WTC11 (cell line): Measurements from ENCODE around the gene HMGXB3.

Experiments used
- ESRRA ChIP-seq: sonication (generic); formaldehyde crosslinking; IDR thresholded peaks from 2 replicates; pipeline ENCODE4 v1.8.1; 2022; ENCODE audit warnings: mild to moderate bottlenecking, missing genetic modification reagents, borderline replicate concordance
- KAT7 ChIP-seq: sonication (generic); formaldehyde crosslinking; IDR thresholded peaks from 2 replicates; pipeline ENCODE4 v1.8.1; 2023; ENCODE audit warnings: missing genetic modification reagents, mild to moderate bottlenecking, borderline replicate concordance
- SMAD3 ChIP-seq: sonication (generic); formaldehyde crosslinking; IDR thresholded peaks from 2 replicates; pipeline ENCODE4 v1.8.0; 2022; ENCODE audit warnings: missing genetic modification reagents, mild to moderate bottlenecking, borderline replicate concordance
- TF ChIP-seq, protein P1 (sequence below): sonication (generic); formaldehyde crosslinking; IDR thresholded peaks from 2 replicates; pipeline ENCODE4 v1.8.1; 2022; ENCODE audit warnings: mild to moderate bottlenecking, missing genetic modification reagents, moderate library complexity, borderline replicate concordance
- TF ChIP-seq, protein P2 (sequence below): fragments of 200-600 bp; IDR thresholded peaks from 2 replicates; pipeline ENCODE4 v1.8.0; 2022; ENCODE audit warnings: antibody characterized with exemption
- TF ChIP-seq, protein P3 (sequence below): sonication (generic); formaldehyde crosslinking; IDR thresholded peaks from 2 replicates; pipeline ENCODE4 v1.8.1; 2022; ENCODE audit warnings: mild to moderate bottlenecking, moderate library complexity, missing genetic modification reagents
- TF ChIP-seq, protein P4 (sequence below): sonication (generic); formaldehyde crosslinking; conservative IDR thresholded peaks from 2 replicates; pipeline ENCODE4 v1.8.1; 2023; ENCODE audit warnings: mild to moderate bottlenecking, low read depth, missing genetic modification reagents, moderate library complexity

DNA sequence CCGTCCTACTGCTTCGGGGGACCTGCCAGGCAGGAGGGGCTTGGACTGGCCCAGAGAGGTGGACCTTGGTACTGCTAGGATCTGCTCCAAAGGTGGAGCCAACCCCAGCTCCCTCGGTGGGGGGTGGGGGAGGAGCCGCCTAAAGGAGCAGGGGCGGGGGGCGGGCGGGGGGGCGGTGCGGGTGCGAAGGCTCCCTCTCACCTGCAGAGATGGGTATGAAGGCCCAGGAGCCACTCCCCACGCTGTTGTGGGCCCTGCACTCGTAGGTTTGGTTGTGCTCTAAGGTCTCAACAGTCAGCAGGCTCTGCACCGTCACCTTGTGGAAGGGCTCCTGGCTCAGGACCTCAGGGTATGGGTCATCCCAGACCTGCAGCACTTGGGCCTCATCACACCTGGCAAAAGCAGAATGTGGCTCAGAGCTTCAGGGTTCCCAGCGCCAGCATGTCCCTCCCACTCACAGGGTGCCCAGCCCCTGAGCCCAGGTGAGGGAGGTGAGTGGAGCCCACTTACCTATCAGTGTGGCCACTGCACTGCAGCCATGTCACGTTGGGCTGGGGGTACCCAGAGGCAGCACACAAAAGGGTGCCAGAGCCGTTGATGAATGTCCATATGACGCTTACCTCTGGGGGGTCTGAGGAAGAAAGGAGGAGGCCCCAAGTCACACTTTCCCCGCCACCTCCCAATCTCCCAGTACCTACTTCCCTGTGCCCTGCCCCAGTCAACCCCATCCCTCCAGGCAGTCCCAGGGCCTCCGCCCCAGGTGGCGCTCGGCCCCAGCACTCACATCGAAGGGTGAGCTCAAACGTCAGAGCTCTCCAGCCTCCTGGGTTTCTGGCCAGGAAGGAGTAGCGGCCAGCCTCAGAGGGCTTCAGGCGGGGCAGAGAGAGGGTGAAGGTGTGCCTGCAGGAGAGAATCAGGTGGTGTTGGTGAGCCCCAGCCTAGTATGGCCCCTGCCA, 69.4 kb downstream of the HMGXB3 start:
- TF ChIP-seq, protein P1, sequence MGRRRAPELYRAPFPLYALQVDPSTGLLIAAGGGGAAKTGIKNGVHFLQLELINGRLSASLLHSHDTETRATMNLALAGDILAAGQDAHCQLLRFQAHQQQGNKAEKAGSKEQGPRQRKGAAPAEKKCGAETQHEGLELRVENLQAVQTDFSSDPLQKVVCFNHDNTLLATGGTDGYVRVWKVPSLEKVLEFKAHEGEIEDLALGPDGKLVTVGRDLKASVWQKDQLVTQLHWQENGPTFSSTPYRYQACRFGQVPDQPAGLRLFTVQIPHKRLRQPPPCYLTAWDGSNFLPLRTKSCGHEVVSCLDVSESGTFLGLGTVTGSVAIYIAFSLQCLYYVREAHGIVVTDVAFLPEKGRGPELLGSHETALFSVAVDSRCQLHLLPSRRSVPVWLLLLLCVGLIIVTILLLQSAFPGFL (CRISPR knock-in tag), result no peak
- TF ChIP-seq, protein P2, sequence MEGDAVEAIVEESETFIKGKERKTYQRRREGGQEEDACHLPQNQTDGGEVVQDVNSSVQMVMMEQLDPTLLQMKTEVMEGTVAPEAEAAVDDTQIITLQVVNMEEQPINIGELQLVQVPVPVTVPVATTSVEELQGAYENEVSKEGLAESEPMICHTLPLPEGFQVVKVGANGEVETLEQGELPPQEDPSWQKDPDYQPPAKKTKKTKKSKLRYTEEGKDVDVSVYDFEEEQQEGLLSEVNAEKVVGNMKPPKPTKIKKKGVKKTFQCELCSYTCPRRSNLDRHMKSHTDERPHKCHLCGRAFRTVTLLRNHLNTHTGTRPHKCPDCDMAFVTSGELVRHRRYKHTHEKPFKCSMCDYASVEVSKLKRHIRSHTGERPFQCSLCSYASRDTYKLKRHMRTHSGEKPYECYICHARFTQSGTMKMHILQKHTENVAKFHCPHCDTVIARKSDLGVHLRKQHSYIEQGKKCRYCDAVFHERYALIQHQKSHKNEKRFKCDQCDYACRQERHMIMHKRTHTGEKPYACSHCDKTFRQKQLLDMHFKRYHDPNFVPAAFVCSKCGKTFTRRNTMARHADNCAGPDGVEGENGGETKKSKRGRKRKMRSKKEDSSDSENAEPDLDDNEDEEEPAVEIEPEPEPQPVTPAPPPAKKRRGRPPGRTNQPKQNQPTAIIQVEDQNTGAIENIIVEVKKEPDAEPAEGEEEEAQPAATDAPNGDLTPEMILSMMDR, result no peak
- TF ChIP-seq SMAD3 (CRISPR knock-in tag) (no peak), KAT7 (CRISPR knock-in tag) (no peak), ESRRA (CRISPR knock-in tag) (no peak)
- TF ChIP-seq, protein P3, sequence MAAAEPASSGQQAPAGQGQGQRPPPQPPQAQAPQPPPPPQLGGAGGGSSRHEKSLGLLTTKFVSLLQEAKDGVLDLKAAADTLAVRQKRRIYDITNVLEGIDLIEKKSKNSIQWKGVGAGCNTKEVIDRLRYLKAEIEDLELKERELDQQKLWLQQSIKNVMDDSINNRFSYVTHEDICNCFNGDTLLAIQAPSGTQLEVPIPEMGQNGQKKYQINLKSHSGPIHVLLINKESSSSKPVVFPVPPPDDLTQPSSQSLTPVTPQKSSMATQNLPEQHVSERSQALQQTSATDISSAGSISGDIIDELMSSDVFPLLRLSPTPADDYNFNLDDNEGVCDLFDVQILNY (CRISPR knock-in tag), result no peak
- TF ChIP-seq, protein P4, sequence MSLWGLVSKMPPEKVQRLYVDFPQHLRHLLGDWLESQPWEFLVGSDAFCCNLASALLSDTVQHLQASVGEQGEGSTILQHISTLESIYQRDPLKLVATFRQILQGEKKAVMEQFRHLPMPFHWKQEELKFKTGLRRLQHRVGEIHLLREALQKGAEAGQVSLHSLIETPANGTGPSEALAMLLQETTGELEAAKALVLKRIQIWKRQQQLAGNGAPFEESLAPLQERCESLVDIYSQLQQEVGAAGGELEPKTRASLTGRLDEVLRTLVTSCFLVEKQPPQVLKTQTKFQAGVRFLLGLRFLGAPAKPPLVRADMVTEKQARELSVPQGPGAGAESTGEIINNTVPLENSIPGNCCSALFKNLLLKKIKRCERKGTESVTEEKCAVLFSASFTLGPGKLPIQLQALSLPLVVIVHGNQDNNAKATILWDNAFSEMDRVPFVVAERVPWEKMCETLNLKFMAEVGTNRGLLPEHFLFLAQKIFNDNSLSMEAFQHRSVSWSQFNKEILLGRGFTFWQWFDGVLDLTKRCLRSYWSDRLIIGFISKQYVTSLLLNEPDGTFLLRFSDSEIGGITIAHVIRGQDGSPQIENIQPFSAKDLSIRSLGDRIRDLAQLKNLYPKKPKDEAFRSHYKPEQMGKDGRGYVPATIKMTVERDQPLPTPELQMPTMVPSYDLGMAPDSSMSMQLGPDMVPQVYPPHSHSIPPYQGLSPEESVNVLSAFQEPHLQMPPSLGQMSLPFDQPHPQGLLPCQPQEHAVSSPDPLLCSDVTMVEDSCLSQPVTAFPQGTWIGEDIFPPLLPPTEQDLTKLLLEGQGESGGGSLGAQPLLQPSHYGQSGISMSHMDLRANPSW (CRISPR knock-in tag), result no peak
